GM21723 (cell line): Measurements from ENCODE around the gene PMEPA1.

ENCODE experiments used
- ATAC-seq: cut with Tn5 transposase; IDR thresholded peaks from one replicate; pipeline ENCODE4 v1.9.1; 2021; ENCODE audit warnings: mild to moderate bottlenecking, moderate library complexity; ENCODE audit not compliant: unreplicated experiment

PMEPA1 gene

DNA sequence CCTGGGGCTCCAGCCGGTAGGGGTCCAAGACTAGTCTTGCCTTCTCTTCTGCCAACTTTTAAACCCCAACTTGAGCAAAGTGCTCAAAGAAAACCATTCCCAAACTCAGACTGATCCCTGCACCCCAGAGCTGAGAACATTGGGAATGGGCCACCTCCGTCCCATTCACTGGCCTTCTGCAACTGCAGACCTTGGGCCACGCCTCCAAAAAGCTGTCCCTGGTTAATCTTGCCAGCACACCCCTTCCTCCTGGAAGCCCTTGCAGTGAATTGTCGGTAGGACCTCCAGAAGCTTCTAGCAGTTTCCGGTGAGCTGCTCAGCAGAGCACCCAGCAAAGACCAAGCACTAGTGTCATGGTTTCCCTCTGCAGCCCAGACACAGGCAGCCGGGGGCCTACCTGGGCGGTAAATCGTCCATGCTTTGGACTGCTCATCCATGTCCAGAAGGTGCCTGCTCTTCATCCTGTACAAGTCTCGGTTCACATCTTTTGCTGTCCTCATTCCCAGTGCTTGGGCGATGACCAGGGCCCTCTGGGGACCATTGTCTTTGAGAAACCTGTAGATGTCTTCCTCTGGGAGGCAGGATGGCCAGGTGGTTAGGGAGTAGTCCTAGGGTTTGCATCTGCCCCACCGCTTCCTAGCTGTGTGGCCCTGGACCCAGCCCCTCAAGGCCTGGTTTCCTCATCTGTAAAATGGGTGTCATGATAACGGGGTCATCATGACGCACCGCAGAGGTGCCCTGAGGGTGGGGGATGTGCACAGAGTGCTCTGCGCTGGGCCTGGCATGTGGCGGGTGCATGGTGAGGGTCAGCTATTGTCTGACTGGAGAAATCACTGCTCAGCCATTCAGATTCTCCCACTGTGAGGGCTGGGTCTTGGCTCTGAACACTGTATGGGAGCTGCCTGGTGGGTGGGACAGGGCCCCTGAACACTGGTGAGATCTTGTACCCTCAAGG, 95.0 kb downstream of the PMEPA1 start:
- ATAC-seq = no peak

DNA sequence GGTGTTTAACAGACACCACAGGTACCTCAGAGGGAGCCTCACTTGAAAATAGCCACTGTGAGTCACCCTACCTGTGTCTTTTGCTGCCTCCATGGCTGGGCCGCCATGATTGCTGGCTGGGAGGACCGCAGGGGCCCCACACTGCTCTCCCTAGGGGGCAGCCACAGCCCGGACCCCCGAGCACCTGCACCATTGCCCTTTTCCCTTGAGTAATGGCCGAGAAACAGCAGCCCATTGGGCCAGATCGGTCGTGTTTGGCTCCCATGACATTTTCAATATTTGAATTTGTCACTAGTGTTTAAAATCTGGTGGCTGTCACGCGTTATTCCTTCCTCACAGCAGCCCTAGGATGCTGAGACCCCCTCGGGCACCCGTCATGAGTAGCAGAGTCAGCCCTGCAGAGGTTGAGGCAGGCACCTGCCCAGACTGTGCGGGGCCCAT, 96.3 kb downstream of the PMEPA1 start:
- ATAC-seq = no peak

DNA sequence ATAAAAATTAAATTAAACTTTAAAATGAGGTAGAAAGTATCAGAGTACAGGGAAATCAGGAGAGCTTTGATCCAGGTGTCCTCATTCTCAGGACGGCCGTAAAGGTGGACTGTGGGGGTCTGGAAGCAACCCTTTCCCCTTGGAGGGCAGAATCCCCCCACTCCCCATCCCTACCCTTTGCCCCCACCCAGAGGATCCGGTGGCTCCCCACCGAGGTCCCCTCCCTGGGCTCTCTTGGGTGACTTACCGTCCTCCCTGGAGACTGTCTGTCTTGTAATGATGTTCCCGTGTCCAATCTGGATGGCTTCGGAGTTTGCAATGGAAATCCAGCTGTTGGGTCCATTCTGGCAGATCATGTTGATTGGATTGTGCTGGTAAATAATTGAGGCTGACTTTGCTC, 96.9 kb downstream of the PMEPA1 start:
- no peak for ATAC-seq

DNA sequence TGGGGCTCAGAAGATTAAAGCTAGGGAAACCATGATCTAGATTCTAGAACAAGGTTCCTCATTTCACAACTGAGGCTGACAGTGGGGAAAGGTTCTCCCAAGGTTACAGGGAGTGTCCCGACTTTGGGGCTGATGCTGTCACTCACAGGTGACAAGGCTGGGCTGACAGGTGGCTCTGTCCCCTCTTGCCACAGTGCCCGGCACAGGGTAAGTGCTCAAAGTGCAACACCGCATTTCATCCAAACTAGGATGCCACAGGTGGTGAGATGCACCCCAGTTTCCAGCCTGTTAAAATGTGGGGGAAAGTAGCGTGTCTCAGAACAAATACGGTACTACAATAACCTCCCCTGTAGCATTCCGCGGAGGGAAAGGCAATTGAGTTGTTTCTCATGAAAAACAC, 97.4 kb downstream of the PMEPA1 start:
- ATAC-seq = no peak

DNA sequence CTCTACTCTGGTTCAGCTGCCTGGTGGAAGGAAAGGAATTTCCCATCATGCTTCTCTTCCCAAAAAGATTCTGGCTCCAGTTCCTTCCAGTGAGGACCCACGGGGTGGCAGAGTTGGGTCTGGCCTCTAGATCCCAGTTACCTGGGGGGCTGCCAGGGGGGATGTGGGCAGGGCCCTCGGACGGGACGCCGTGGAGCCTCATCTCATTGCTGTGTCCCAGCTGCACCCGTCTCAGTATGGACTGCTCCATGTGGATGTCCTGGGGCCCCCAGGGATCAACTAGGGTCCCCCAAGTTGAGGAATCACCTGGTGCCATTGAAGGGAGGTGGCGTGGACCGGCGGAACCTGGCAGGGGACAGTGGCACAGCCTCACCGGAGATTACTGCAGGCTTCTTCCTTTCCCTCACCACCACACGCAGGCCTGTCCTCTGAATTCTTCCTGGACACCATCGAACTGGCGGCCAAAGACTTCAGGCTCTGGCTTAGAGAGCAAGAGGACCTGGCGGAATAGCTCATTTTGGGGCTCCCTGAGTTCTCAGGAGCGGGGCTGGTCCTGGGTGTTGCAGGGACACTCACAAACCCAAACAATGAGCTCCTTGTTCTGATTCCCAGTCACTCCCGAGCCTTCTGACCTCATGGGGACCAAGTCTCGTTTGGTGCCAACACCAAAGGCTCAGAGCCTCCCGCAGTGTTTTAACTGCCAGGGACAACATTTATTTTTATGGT, 98.1 kb downstream of the PMEPA1 start:
- no peak for ATAC-seq

DNA sequence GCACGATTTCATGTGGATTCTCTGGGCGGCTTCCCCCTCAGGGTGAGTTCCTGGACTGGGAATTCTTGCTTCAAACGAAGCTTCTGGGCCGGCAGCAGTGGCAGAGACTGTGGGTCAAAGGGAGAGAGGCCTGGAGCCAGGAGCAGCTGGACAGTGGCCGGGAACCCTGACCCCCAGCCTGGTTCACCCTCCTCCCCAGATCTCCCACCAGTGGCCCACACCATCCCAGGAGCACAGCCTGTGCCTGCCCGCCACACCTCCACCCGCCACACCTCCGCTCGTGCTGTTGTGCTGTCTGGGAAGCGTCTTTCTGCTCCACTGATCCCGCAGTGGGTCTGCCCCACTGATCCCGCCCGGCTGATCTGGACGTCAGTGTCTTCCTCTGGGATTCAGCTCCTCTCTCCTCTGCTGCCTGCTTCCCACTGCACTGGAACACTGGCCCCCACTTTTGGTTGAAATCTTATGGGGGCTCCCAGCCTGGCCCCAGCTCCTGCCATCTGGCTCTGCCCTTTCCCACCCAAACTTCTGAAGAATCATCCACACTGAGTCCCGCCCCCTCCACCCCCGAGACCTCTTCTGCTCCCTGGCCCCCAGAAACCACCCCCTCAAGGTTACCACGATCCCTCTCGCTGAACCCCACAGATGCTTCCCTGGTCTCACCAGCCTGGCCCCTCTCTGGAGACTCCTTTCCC, 99.4 kb downstream of the PMEPA1 start:
- no peak for ATAC-seq

DNA sequence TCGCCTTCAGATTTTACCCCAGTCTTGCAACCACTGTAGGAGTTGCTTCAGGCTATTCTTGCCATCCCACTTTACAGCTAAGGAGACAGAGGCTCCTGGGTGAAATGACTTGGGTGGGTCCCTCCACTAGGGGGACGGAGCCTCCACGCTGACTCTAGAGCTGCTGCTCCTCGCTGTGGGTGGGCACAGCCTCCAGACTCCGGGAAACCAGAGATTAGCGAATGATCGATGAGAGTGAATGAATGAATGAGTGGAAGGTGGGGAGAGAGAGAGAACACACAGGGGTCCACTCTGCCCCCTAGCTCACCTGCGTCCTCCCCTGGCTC, 100.0 kb downstream of the PMEPA1 start:
- no peak for ATAC-seq

DNA sequence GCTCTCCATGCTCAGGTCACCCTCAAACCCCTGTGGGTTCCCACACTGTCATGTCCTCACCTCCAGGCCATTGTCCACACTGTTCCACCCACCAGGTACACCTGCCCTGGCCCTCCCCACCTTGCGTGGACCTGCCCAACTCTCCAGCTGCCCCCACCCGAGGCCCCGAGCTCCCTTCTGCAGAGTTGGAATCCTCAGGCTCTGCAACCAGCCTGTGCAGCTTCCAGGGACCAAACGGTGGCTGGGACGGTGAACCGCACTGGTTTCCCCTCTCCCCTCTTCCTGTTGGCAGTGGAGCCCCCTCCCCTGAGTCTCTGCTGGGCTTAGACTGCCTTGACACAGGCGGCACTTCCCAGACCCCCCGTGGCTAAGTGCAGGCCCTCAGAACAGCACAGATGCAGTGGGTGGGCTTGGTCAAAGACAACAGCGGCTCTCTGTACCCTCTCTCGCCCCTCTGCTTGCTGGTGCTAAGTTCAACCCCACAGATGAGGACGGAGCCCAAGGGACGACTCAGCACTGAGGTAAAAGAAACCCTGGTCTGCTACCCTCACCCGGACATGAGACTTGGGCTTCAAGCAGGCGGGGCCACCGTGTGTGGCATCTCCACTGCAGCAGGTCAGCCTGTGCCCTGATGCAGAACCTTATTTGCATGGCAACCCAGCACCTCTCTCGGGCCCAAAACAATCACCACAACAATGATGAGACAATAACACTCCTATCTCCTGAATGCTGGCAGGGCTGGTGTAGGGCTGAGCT, 100.6 kb downstream of the PMEPA1 start:
- no peak for ATAC-seq

DNA sequence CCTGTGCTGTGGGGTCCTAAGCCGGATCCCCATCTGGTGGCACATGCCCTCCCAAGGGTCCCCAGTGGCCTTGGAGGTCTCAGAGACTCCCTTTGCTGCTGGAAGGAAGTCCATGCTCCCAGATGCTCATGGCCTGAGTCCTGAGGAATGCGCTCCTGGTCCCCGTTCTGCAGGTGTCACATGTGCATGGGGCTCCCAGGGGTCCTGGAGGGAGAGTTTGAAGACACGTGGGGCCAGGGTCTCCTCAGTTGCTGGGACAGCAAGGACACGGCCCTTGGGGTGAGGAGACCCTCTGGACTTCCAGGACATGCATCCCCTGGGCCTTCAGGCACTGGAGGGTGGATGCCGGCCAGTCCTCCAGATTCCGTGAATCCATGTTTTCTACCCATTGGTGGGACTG, 101.3 kb downstream of the PMEPA1 start:
- no peak for ATAC-seq

DNA sequence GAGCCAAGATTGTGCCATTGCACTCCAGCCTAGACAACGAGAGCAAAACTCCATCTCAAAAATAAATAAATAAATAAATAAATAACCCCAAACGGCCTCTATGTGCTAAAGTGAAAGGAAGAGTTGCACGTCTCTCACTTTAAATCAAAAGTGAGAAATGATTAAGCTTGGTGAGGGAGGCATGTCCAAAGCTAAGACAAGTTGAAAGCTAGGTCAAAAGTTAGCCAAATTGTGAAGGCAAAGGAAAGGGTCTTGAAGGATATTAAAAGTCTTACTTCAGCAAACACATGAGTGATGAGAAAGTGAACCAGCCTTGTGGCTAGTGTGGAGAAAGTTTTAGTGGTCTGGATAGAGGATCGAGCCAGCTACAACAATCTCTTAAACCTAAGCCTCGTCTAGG, 103.9 kb downstream of the PMEPA1 start:
- ATAC-seq = no peak

DNA sequence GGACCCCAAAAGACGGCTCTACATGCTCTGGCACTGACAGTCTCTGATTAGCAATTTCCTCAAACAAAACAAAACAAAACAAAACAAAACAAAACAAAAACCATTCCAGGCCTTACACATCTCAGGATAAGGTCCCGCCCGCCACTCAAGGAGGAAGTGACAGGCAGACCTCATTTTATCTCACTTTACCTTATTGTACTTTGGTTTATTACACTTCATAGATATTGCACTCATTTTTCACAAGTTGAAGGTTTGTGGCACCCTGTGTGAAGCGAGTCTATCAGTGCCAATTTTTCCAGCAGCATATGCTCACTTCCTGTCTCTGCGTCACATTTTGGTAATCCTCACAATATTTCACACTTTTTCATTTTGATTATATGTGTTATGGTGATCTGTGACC, 104.8 kb downstream of the PMEPA1 start:
- no peak for ATAC-seq

DNA sequence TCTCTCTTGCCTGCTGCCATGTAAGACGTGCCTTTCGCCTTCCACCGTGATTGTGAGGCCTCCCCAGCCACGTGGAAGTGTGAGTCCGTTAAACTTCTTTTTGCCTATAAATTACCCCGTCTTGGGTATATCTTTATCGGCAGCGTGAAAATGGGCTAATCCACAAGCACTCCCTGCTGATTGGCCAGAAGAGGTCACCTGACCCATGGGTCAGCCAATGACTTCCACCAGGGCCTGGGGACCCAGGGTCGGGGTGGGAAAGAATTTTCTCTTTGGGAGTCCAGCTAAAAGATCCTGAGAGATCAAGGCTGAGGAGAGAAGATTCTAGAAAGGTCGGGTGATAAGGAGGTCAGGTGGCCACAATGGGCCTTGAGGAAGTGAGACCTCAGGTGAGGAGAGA, 106.7 kb downstream of the PMEPA1 start:
- ATAC-seq = no peak

DNA sequence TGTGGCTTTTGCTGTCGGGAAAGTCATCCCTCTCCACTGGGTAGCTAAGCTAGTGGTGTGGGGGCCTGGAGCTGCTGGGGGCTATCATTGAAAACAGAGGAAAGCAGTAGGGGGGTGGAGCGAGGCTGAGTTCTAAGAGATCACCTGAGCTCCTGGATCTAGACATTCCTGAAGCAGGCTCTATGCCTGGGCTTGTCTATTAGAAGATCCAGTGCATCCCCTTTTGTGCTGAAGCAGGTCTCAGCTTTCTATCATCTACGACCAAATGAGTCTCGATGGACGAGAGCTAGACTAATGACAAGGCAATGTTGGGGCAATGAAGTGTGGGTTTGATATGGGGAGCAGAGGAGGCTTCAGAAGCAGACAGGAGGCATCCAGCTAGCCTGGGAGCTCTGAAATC, 108.1 kb downstream of the PMEPA1 start:
- ATAC-seq = no peak

DNA sequence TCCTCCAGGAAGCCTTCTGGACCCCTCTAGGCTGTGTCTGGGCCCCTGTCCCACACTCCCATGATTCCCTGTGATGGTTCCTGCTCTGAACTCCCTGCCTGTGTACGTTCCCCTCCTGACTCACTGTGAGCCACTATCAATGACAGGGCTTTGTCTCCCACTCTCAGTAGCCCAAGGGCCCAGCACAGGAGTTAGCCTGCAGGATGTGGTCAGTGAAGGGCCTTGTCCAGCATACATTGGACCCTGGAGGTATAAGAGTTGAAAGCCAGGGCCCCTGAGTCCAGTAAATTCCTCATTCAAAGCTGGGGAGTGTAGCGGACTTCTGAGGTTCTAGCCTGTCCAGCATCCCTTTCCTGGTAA, 108.6 kb downstream of the PMEPA1 start:
- ATAC-seq = no peak

DNA sequence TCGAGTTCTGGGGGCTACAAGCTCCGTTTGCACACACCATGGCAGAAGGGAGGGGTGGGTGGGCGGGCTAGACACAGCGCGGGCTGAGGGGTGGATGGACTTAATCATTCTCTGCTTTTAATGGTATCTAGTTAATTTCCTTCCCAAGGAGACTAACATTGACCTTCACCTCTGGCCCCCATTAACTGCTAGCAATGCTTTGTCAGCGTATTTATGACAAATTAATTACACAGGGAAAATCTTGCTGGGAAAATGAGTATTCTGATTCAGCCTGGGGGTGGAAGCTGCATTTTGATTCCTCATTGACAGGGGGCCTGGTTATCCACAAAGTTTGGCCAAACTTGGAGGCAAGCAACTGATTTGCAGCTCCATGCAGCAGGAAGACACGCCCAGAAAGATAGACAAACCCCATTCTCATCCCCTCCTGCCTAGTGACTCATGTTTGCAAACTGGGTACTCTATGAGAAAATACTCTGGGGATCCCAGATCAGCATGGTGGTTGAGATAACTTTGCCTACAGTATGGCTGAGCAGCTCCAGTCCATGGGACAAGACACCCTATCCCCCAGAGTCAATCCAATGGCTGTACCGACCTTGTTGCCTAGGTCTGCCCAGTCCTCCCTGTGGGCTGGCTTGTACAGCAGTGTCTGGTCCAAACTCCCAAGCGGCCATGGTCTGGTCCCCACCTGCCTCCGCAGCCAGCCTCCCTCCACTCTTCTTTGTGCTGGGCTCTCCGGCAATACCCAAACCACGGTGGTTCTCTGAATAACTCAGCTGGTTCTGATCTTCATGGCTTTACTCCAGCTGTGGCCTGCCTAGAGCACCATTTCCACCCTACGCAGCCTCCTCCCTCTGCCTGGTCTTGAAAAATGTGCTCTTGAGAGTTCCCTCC, 109.2 kb downstream of the PMEPA1 start:
- no peak for ATAC-seq

DNA sequence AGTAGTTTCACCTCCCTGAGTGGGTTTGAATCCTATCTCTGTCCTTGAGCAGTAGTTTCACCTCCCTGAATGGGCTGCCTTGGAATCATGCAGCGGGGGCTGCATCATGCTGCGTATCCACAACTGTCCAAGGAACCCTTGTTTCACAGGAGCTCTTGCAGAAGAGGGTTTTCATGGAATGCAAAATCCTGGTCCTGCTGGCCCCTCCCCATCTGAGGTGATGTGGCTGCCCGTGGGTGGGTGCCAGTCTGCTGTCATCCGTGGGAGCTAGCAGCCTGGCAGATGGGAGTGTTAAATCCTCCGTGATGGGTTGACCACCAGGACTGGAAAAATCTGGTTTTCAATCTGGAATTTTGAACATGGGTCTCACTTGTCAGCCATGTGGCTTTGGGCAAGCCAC, 111.3 kb downstream of the PMEPA1 start:
- no peak for ATAC-seq
